HG03064 (cell line): ENCODE data around the gene MESP2.

Experiments
- ATAC-seq: cut with Tn5 transposase; IDR thresholded peaks from one replicate; pipeline ENCODE4 v1.9.1; 2021; ENCODE audit warnings: low read depth; ENCODE audit not compliant: unreplicated experiment

The MESP2 gene, protein sequence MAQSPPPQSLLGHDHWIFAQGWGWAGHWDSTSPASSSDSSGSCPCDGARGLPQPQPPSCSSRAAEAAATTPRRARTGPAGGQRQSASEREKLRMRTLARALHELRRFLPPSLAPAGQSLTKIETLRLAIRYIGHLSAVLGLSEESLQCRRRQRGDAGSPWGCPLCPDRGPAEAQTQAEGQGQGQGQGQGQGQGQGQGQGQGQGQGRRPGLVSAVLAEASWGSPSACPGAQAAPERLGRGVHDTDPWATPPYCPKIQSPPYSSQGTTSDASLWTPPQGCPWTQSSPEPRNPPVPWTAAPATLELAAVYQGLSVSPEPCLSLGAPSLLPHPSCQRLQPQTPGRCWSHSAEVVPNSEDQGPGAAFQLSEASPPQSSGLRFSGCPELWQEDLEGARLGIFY

DNA sequence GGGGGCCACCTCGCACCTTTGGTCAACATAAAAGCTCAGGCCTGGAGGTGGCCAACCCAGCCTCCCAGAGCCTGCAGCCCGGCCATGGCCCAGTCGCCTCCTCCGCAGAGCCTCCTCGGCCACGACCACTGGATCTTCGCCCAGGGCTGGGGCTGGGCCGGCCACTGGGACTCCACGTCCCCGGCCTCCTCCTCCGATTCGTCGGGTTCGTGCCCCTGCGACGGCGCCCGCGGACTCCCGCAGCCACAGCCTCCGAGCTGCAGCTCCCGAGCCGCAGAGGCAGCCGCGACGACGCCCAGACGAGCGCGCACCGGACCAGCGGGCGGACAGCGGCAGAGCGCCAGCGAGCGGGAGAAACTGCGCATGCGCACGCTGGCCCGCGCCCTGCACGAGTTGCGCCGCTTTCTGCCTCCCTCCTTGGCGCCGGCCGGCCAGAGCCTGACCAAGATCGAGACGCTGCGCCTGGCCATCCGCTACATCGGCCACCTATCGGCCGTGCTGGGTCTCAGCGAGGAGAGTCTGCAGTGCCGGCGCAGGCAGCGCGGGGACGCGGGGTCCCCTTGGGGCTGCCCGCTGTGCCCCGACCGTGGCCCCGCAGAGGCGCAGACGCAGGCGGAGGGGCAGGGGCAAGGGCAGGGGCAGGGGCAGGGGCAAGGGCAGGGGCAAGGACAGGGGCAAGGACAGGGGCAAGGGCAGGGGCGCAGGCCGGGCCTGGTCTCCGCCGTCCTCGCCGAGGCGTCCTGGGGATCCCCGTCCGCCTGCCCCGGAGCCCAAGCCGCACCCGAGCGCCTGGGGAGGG, at the start of gene MESP2:
TSS of gene MESP2 (plus strand) at position 59 of the 799 bp plus-strand sequence. CDS start at position 85, 26 bp downstream.
- ATAC-seq = no peak

DNA sequence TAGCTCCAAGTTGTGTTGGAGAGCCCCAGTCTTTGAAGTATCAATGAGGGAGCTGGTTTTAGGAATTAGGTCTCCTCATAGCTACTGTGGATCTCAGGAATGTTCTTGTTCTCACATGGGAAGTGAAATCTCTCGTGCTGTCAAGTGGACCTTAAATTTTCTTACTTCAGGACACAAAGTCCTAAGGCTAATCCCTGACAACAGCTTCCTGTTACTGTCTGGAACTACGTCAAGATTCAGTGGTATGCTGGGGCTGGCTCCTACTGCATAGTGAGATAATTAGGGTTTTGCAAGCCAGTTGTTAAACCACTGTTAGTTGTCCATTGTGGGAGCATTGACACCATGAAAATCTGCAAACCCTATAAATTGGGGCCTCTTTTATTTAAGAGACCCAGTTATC, 47.9 kb upstream of the MESP2 start:
- ATAC-seq = no peak

DNA sequence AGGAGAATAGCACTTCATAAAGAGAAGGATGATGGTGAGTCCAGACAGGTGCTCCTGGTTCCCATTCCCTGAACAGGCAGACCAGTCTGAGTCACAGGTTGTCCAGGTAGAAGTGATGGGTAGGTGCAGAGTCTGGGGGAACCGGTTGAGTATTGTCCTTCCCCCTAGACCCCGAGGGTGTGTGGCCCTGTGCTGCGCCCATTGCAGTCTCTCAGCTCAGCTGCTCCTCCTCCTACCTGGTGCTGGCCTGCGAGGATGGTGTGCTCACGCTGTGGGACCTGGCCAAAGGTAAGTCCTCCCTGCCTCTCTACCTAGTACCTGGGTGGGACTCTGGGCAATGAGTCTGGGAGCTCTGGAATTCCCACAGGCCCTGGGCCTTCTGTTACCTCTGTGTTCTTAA, 44.9 kb upstream of the MESP2 start:
- ATAC-seq = no peak

DNA sequence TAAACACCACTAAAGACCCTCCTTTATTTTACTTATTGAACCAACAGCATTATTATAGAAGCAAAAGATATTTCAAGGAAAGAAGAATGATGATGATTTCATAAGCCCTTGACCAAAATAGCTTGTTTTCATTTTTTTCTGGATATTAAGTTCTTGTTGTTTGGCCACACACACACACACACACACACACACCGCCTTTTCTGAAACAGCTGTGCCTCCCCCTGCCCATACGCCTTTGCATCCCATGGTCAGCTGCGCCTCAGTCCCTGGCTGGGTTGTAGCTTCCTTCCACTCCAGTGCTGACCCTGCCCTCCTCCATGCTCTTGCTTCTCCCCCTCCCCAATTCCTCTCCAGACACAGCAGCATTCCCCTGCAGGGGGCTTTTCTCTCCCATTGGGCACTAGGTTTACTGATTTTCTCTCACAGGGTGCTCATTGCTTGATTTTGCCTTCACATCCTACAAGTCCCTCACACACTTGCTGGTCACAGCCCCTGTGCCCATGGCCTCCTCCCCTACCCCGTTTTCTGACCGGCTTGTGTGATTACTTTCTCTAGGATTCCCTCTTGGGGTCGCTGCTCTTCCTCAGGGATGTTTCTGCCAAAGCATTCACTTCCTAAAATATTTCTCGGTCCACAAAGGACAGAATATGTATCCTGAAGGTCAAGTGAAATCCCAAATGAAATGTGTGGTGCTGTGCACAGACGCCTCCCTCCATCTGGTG, 43.5 kb upstream of the MESP2 start:
- no peak for ATAC-seq

DNA sequence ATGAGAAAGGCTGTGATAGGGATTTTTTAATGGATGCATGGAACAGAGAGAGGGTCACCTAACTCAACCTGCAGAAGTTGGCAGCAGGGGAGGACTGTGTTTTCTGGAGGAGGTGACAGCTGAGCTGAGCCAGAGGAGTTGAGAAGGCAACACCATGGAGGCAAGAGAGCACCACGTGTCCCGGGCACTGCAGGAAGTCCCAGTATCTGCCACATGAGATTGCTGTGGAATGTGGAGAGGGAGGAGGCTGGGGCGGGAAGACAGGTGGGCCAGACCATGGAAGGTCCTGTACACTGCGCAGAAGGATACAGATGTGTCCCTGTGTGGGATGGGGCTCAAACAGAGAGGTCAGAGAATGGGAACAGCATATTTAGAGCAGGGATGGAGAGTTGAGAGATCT, 40.4 kb upstream of the MESP2 start:
- ATAC-seq = no peak

DNA sequence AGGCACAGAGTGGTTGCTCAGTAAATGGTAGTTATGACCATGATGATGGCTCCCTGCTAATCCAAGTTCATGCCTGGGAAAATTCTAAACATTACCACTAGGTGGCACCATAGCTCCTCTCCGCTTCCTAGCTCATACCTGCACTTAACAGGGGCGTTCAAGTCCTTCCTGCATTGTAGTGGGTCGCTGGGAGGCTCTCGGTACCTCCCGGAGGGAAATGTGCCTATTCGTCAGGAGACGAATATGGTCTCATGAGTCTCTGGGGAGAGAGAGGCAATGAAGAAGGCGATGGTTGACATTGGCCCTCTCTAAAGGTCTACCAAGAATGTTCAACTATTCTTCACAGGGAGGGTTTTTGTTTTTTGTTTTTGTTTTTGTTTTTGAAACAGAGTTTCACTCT, 36.0 kb upstream of the MESP2 start:
- no peak for ATAC-seq

DNA sequence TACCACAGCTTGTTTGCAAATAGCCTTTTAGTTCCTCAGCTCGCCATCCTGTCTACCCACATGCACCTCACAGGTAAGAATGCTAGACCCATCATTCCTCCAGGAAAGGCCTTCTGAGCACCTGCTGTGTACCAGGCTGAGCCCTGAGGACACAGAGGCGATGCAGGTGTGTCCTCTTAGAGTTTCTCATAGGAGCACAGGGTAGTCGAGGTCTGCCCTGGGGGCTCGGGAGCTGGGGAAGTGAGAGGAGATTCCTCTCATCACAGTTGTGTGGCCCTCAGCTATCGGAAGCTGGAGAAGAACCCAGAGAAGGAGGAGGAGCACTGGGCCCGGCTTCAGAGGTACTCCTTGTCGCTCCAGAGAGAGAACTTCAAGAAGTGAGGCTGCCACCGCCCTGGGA, 33.1 kb upstream of the MESP2 start:
- no peak for ATAC-seq

DNA sequence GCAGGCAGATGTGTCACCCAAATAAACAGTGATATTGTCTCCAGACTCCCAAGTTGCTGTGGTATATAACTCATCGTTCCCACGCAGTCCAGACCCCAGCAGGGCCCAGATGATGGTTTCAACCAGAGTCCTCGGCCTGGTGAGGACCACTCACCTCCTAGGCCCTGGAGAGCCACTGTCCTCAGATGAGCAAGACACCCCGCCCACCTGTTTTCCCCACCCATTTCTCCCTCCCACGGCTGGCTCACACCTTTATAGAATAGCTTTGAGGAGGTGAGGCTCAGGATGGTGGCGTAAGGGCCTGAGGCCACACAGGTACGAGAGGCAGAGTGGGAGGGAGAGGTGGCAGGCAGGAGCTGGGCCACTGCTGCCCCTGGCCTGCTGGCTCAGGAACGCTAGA, 32.5 kb upstream of the MESP2 start:
- ATAC-seq = no peak

DNA sequence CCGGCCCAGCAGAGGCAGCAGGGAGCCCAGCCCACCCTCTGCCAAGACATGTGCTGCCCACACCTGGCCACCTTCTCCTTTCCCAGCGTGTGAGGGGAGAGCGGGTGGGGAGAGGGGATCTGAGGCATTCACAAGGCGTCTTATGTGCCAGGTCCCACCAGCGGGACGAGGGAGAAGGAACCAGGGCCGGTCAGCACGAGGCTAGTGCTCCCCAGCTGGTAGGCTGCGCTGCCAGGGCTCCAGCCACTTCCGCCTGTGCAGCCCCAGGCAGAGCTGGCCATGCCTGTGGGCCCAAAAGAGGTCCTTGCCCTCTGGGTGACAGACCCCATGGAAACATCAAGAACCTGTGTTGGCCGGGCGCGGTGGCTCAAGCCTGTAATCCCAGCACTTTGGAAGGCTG, 31.0 kb upstream of the MESP2 start:
- no peak for ATAC-seq

DNA sequence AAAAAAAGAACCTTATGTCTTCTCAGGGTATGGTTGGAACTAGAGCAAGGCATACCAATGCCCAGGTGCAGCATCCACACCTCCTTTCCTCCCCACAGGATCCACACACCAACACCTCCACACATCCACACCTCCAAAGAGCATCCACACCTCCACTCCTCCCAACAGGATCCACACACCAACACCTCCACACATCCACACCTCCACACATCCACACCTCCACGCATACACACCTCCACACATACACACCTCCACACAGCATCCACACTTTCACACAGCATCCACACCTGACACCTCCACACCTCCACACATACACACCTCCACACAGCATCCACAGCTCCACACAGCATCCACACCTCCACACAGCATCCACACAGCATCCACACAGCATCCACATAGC, 30.4 kb upstream of the MESP2 start:
- no peak for ATAC-seq

DNA sequence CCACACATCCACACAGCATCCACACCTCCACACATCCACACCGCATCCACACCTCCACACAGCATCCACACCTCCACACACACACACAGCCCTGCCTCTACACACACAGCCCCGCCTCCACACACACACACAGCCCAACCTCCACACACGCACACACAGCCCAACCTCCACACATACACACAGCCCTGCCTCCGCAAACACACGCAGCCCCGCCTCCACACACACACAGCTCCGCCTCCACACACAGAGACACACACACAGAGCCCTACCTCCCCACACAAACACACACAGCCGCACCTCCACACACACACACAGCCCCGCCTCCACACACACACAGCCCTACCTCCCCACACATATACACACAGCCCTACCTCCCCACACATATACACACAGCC, 29.7 kb upstream of the MESP2 start:
- no peak for ATAC-seq

DNA sequence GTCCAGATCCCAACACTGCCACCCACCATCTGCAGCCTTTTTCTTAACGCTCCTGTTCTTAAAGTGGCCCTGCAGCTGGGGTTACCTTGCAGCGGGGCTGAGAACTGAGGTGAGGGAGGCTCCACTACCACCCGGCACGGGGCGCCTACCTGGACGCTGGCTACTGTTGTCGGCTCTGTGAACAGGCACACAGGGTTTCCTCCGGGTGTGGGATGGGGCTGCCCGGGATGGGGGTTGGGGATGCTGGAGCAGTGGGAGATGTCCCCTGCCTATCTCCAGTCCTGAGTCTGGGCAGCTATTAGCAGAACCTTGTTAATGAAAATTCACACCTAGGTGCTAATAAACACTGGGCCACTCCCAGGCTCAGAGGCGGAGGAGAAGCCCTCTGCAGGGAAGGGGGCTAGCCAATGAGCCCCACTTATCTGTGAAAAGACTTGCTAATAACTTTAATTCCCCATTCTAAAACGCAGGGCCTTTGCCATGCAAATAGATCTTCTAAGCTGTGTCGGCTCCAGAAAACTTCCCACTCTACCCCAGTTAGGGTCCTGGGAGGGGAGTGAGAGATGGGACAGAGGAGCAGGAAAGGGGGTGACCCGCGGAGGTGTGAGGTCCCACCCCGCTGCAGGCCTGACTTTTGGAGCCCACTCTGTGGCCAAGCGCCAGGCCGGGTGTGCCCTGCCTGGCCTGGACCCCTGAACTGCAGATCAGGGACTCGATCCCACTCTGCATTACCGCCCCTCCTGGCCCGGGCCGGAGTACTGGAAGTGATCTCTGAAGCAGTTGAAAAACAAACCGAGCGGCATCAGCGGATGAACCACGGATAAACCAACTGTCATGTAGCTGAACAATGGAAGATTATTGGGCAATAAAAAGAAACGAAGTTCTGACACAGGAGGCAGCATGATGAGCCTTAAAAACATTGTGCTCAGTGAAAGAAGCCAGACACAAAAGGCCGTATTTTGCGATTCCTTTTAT, 28.1 kb upstream of the MESP2 start:
- ATAC-seq = no peak

DNA sequence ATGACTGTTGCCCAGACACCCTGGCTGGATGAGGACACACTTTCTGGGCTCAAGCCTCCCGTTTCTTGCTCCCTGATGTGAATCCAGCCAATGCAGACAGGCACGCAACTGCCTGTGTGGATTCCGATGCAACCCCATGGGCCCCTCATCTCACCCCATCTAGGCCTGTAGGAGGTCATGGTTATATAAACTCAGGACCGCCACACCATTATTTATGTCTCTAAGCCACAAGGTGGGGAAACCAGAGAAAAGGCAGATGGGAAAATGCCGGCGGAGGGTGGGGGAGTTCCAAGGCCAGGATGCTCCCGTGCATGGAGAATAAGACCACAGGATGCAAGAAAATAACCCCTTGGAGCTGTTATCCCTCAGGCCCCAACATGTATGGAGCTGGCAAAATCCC, 27.1 kb upstream of the MESP2 start:
- ATAC-seq = no peak

DNA sequence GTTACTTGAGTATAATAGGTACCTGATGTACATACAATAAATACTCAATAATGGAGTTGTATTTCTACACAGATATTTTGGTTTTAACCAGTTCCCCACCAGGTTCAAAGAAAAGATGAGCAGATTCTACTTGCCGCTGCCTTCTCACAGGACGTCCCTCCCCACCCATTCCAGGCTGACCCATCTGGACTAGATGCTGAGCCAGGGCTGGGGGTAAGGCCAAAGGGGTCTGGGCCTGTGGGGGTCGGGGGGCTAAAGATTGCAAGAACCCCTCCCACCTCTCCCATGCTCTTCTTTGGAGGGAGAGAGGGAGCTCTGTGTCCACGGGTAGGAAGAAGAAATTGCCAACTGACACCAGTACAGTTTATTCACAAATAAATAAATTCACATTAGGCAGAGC, 26.6 kb upstream of the MESP2 start:
- ATAC-seq = no peak

DNA sequence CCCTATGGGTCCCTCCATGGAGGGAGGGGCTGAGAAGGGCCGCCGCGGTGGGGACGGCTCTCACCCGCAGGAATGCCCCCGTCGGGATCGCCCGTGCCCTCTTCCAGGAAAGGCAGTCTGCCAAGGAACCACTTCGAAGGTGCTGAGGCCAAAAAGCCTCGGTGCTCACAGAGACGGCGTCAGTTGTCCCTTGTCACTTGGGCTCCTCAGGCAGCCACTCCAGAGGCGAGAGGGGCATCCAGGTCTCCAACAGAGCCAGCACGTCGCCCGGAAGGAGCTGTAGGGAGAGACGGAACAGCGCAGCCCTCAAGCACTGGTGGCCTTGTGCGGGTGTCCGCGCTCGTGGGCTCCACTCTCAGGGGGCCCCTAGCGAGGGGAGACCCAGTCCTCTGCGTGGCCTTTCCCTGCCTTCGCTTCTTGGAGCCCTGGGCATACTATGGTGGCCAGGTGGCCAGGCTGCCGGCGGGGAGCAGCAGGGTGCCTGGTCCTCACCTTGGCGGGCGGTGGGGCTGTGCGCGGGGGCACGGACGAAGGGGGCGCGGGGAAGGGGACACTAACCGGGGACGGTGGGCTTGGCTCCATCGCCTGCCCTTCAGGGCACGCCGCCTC, 26.1 kb upstream of the MESP2 start:
- peak; percentile 10 for ATAC-seq

DNA sequence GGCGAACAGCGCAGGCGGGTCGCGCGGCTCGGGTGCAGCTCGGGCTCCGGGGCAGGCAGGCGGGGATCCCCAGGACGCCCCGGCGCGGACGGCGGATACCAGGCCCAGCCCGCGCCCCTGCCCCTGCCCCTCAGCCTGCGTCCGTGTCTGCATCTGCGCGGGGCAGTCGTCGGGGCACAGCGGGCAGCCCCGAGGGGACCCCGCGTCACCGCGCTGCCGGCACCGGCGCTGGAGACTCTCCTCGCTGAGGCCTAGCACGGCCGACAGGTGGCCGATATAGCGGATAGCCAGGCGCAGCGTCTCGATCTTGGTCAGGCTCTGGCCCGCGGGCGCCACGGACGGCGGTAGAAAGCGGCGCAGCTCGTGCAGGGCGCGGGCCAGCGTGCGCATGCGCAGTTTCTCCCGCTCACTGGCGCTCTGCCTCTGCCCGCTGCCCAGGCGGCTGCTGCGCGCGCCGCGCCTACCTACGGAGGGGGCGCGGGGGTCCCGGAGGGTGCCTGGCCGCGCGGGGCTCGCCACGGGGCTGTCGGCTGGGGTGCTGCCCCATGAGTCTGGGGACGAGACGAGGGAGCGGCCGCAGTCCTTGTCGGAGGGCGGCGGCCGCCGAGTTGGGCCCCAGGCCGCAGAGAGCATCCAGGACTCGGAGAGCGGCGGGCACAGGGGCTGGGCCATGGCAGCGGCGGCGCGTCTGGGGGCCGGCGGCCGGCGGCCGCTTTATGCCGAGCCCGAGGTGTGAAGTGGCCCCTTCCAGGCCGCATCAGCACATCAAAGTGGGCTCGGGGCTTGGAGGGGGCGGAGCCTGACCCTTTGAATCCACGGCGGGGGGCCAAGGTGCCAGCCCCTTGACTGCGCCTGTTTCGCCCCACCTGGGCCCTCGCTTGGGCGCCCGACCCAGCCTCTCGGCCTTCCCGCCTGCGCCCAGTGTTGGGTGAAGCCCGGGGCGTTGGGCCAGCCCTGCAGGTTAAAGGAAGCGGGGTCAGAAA, 25.3 kb upstream of the MESP2 start, which contains the start of gene MESP1:
TSS of gene MESP1 (minus strand) at position 690 of the 983 bp plus-strand sequence. CDS start at position 672, 18 bp downstream.
- ATAC-seq = peak; percentile 87

DNA sequence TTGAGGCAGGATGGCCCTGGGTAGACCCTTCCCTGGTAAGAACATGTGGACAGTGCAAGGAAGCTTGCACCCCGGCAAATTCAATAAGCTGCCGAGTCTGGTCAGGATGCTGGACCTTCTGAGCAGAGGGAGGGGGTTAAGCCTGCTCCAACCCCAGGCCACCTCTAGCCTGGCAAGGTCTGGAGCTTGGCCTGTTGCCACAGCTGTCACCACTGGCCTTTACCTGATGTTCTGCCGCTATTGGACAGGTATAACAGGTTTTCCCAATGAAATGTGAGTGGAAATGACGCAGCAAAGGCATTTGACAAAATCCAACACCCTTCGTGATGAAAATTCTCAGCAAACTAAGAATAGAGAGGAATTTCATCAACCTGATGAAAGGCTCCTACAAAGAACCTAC, 24.4 kb upstream of the MESP2 start:
- ATAC-seq = no peak

DNA sequence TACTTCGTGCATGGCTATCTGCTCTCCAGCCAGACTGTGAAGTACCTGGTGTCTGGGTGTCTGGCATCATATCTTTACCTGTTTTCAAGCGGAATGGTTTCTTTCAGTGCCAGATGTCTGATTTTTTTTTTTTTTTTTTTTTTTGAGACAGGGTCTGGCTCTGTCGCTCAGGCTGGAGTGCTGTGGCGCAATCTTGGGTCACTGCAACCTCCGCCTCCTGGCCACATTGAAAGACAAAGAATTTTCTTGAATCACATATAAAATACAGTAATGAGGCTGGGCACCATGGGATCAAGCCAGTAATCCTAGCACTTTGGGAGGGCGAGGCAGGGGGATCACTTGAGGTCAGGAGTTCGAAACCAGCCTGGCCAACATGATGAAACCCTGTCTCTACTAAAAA, 22.3 kb upstream of the MESP2 start:
- ATAC-seq = no peak
